A673 (cell line): Measurements from ENCODE around the gene CDC42BPA. TPM values are rescaled to one million over a fixed set of nuclear protein-coding genes. Genes with fewer than 3 reads are reported as not detected.
"Not testable (repeated sequence)": the region's sequence is repeated elsewhere in the genome, so short reads cannot be mapped to it uniquely, and the experiment has no call there.

Experiments
- BruUV-seq: library from RNA; stranded (reverse); fragments of 400-500 nt; replicated peaks from 2 replicates; lab custom pipeline; 2021; lab: Mats Ljungman, UMichigan
- CTCF ChIA-PET: fragments of 300-600 bp; sonication (Branson Sonifier 250); formaldehyde crosslinking; loops from one replicate; lab custom pipeline; 2022; ENCODE audit warnings: antibody characterized with exemption; lab: Charles Lee
- POLR2A ChIA-PET: fragments of 300-600 bp; sonication (Branson Sonifier 250); formaldehyde crosslinking; loops from one replicate; lab custom pipeline; 2022; ENCODE audit warnings: antibody characterized with exemption; ENCODE audit not compliant: low non-redundant PET; lab: Charles Lee
- DNase-seq: peaks from one replicate; pipeline ENCODE4 v3.0.0-alpha.2; 2015; ENCODE audit warnings: low spot score
- H3K27ac ChIP-seq: fragments of 200-600 bp; sonication (generic); 2 replicates; pipeline ENCODE4 v1.5.1; 2016; ENCODE audit warnings: mixed run types, low read depth, mild to moderate bottlenecking, mixed read lengths, antibody characterized with exemption, low read length; ENCODE audit not compliant: poor library complexity, severe bottlenecking
- H3K27me3 ChIP-seq: fragments of 200-600 bp; sonication (generic); replicated peaks from 2 replicates; pipeline ENCODE4 v1.6.1; 2017; ENCODE audit warnings: mixed run types, low read depth, mild to moderate bottlenecking, mixed read lengths, antibody characterized with exemption, low read length; ENCODE audit not compliant: insufficient read depth, poor library complexity
- H3K36me3 ChIP-seq: fragments of 200-600 bp; sonication (generic); 2 replicates; pipeline ENCODE4 v1.6.1; 2016; ENCODE audit warnings: mixed run types, mild to moderate bottlenecking, mixed read lengths, antibody characterized with exemption, low read length; ENCODE audit not compliant: insufficient read depth, poor library complexity, severe bottlenecking
- H3K4me1 ChIP-seq: fragments of 200-600 bp; sonication (generic); 2 replicates; pipeline ENCODE4 v1.6.1; 2017; ENCODE audit warnings: mixed run types, mild to moderate bottlenecking, mixed read lengths, antibody characterized with exemption, low read length; ENCODE audit not compliant: insufficient read depth, poor library complexity, severe bottlenecking
- H3K4me3 ChIP-seq: fragments of 200-600 bp; sonication (generic); 2 replicates; pipeline ENCODE4 v1.5.1; 2016; ENCODE audit warnings: low read depth, mixed run types, mild to moderate bottlenecking, mixed read lengths, low read length; ENCODE audit not compliant: poor library complexity, severe bottlenecking
- H3K9me3 ChIP-seq: fragments of 200-600 bp; sonication (generic); 2 replicates; pipeline ENCODE4 v1.6.1; 2016; ENCODE audit warnings: mixed run types, low read depth, mild to moderate bottlenecking, mixed read lengths, antibody characterized with exemption, low read length; ENCODE audit not compliant: poor library complexity, severe bottlenecking
- CTCF ChIP-seq: fragments of 300-800, 200-600 bp; sonication (generic); conservative IDR thresholded peaks from 2 replicates; pipeline ENCODE4 v1.5.1; 2017; ENCODE audit warnings: low read depth, mild to moderate bottlenecking, antibody characterized with exemption, low read length, moderate library complexity, mixed read lengths
- EZH2 ChIP-seq: fragments of 200-600 bp; sonication (generic); IDR thresholded peaks from 2 replicates; pipeline ENCODE4 v1.6.1; 2017; ENCODE audit warnings: borderline replicate concordance, low read depth, mild to moderate bottlenecking, mixed read lengths, antibody characterized with exemption, low read length; ENCODE audit not compliant: poor library complexity, severe bottlenecking
- intact Hi-C: fragments of 100-400 bp; cut with micrococcal nuclease; formaldehyde crosslinking; loops from one replicate; pipeline ENCODE4 v1.10.0; 2022; ENCODE audit not compliant: unreplicated experiment
- total RNA-seq: library from RNA; stranded (reverse); gene quantifications from 2 replicates; pipeline ENCODE4 v1.2.3, GENCODE V29; 2021

Gene CDC42BPA
- total RNA-seq, 1 experiment from 2014 or later = 21.7 TPM

- intact Hi-C loops = no loop called here
- no peak overlapping the region for H3K27ac ChIP-seq
- no peak for TF ChIP-seq CTCF
- no peak for TF ChIP-seq EZH2
- no peak for DNase-seq
- BruUV-seq = no TSS peak
- ChIA-PET POLR2A (no interaction called here), CTCF (no interaction called here)
- H3K9me3 ChIP-seq = peaks cover 5% of the 10 kb centered on the region
- no peak overlapping the region for H3K4me3 ChIP-seq
- H3K36me3 ChIP-seq = no peaks in the 10 kb centered on the region
- peaks cover 31% of the 10 kb centered on the region for H3K27me3 ChIP-seq
- H3K4me1 ChIP-seq = peaks cover 14% of the 10 kb centered on the region
Measured at GRCh38 chr1:227343206-227343605, 24.9 kb upstream of the CDC42BPA start.

DNA sequence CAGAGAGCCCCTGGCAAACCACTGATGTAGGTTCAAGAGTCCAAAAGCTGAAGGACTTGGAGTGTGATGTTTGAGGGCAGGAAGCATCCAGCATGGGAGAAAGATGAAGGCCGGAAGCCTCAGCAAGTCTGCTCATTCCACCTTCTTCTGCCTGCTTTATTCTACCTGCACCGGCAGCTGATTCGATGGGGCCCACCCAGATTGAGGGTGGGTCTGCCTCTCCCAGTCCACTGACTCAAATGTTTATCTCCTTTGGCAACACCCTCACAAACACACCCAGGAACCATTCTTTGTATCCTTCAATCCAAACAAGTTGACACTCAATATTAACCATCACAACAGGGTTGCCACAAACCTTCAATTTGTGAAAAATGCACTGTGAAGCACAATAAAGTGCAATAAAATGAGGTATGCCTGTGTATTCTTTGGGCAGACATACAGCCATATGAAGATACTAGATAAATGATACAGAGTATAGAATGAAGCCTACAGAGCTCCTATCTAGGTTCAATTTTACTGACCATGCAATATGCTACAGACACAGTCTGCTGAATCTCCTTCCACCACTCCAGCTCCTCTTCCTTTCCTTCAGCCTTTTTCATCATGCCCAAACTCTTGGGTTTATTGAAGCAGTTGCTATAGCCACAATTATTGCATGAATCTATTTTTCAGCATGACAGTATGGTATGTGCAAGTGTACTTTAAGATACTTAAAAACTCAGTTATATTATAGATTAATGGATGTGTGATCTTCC, 24.0 kb upstream of the CDC42BPA start:
- no peak overlapping the region for H3K27ac ChIP-seq
- H3K36me3 ChIP-seq = no peaks in the 10 kb centered on the region
- DNase-seq = no peak
- H3K27me3 ChIP-seq = peaks cover 22% of the 10 kb centered on the region
- intact Hi-C loops = no loop called here
- POLR2A ChIA-PET = no interaction called here
- H3K4me3 ChIP-seq = no peak overlapping the region
- no peak for TF ChIP-seq CTCF
- no peak for TF ChIP-seq EZH2
- H3K4me1 ChIP-seq = peaks cover 14% of the 10 kb centered on the region
- BruUV-seq = no TSS peak
- H3K9me3 ChIP-seq = peaks cover 5% of the 10 kb centered on the region
- CTCF ChIA-PET = interaction anchor here (0.6 kb wide), 1 partner anchor 200 kb away, joined by 3 read pairs; no protein-coding TSS in a partner anchor

GRCh38 chr1:227336136-227336535, 17.8 kb upstream of the CDC42BPA start:
- H3K27me3 ChIP-seq, intact Hi-C loops, DNase-seq, H3K9me3 ChIP-seq, H3K27ac ChIP-seq, H3K4me1 ChIP-seq, H3K36me3 ChIP-seq, H3K4me3 ChIP-seq, POLR2A ChIA-PET, BruUV-seq, CTCF ChIA-PET: not testable (repeated sequence)
